ENCODE data around the gene ORC1.

- TF ChIP-seq POLR2A (IDR thresholded peaks at IDR 0.05): peak in 1 of 2 donors; percentile 27
- TF ChIP-seq CTCF (IDR thresholded peaks at IDR 0.05): no peak
These were observed at the start of gene ORC1, which contains the start of gene PRPF38A for GRCh38 chr1:52404116-52404974.
